BLaER1 treated with 17β-estradiol and CSF1 and Interleukin-3, amounts not matched to agents 10 nM and 100 nM (cell line): ENCODE results near the gene HDAC7.

ENCODE experiments used
- H3K27ac ChIP-seq, 11 experiments: shearing (Covaris generic); formaldehyde crosslinking; 2 replicates each; pipeline ENCODE4 v1.8.1; 2022
- H3K27me3 ChIP-seq, 11 experiments: shearing (Covaris generic); formaldehyde crosslinking; 2 replicates each; pipeline ENCODE4 v1.8.1; 2022
- H3K36me3 ChIP-seq, 11 experiments: shearing (Covaris generic); formaldehyde crosslinking; 2 replicates each; pipeline ENCODE4 v1.8.1; 2022
- H3K4me1 ChIP-seq, 10 experiments: shearing (Covaris generic); formaldehyde crosslinking; 2 replicates each; pipeline ENCODE4 v1.8.1; 2022
- H3K4me2 ChIP-seq, 11 experiments: shearing (Covaris generic); formaldehyde crosslinking; 2 replicates each; pipeline ENCODE4 v1.8.1; 2022
- H3K4me3 ChIP-seq, 10 experiments: shearing (Covaris generic); formaldehyde crosslinking; 2 replicates each; pipeline ENCODE4 v1.8.1; 2022
- H3K9ac ChIP-seq, 11 experiments: shearing (Covaris generic); formaldehyde crosslinking; 2 replicates each; pipeline ENCODE4 v1.8.1; 2022
- H3K9me3 ChIP-seq, 11 experiments: shearing (Covaris generic); formaldehyde crosslinking; replicated peaks in 1 of 11; 2 replicates each; pipeline ENCODE4 v1.8.1; 2022
- H4K20me1 ChIP-seq, 11 experiments: shearing (Covaris generic); formaldehyde crosslinking; 2 replicates each; pipeline ENCODE4 v1.8.1; 2022
- Cebpa-rat ChIP-seq, 11 experiments: shearing (Covaris generic); IDR thresholded peaks; 2 replicates each; pipeline ENCODE4 v1.8.1; 2022

HDAC7 gene

GRCh38 chr12:47819896-47820630 lies at the start of gene HDAC7:
TSS of gene HDAC7 (minus strand) at chr12:47819903. CDS start at chr12:47819785, 118 bp downstream.
- Histone ChIP-seq H3K36me3 (peaks cover 0 to 25% (median 6%) of the 10 kb centered on the region in 11 experiments; a peak in 10 of 22 replicates), H3K4me3 (peak within 1 kb of the TSS; percentile 83 to 92 (median 88)), H4K20me1 (peaks cover 0 to 40% (median 27%) of the 10 kb centered on the region in 11 experiments; a peak in 15 of 22 replicates), H3K4me1 (peaks cover 79 to 86% (median 81%) of the 10 kb centered on the region in 10 experiments), H3K27me3 (no peaks in the 10 kb centered on the region), H3K9ac (peak within 1 kb of the TSS; percentile 91 to 98 (median 96)), H3K4me2 (peak within 1 kb of the TSS; percentile 92 to 100 (median 99)), H3K27ac (peak within 1 kb of the TSS; percentile 91 to 98 (median 96)), H3K9me3 (no peaks in the 10 kb centered on the region)
- no peak for TF ChIP-seq Cebpa-rat (IDR thresholded peaks at IDR 0.05)

- no peaks in the 10 kb centered on the region for H3K9me3 ChIP-seq
- H3K9ac ChIP-seq, result peak overlapping the region in 7 of 11 experiments; percentile 12 to 73 (median 67); a peak in 11 of 22 replicates
- peak overlapping the region; percentile 74 to 95 (median 88) for H3K4me2 ChIP-seq
- peaks cover 41 to 82% (median 56%) of the 10 kb centered on the region in 10 experiments for H3K4me1 ChIP-seq
- H3K27me3 ChIP-seq, result peaks cover 0 to 3% (median 0%) of the 10 kb centered on the region in 11 experiments; a peak in 2 of 22 replicates
- peak overlapping the region in 2 of 10 experiments; percentile 26 to 32; a peak in 3 of 20 replicates for H3K4me3 ChIP-seq
- H3K36me3 ChIP-seq, result peaks cover 0 to 17% (median 0%) of the 10 kb centered on the region in 11 experiments; a peak in 4 of 22 replicates
- 0 out of 22 replicates have a peak, but pooled peaks cover 0 to 6% (median 0%) of the 10 kb centered on the region in 11 experiments for H4K20me1 ChIP-seq
- H3K27ac ChIP-seq, result peak overlapping the region in 8 of 11 experiments; percentile 30 to 88 (median 78); a peak in 14 of 22 replicates
- TF ChIP-seq Cebpa-rat (IDR thresholded peaks at IDR 0.05), result no peak
These were observed 48.9 kb upstream of the HDAC7 start for GRCh38 chr12:47868552-47869031.

DNA sequence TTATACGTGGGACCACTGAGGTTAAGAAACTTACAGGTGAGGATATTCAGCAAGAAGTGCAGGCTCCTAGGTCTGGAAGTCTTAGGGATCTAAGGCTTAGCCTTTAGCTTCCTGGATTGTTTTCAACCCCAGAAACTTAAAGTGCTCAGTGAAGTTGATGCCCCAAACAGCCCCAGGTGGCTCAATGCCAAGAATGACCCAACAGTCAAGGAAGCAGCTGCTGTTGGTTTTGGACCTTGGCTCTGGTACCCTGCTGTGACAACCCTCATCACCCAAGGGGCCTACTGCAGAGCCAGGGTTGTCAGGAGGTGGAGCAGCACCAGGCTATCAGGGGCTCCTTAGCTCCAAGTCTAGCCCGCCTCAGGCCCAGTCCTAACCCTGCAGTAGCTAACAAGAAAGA lies 48.3 kb upstream of the HDAC7 start:
- TF ChIP-seq Cebpa-rat (IDR thresholded peaks at IDR 0.05), result no peak
- Histone ChIP-seq H3K9me3 (no peaks in the 10 kb centered on the region), H4K20me1 (0 out of 22 replicates have a peak, but pooled peaks cover 0 to 6% (median 0%) of the 10 kb centered on the region in 11 experiments), H3K4me1 (peaks cover 46 to 86% (median 61%) of the 10 kb centered on the region in 10 experiments), H3K4me2 (peak overlapping the region; percentile 74 to 95 (median 88)), H3K36me3 (peaks cover 0 to 21% (median 0%) of the 10 kb centered on the region in 11 experiments; a peak in 4 of 22 replicates), H3K9ac (peak overlapping the region in 7 of 11 experiments; percentile 12 to 73 (median 67); a peak in 11 of 22 replicates), H3K27ac (peak overlapping the region in 6 of 11 experiments; percentile 56 to 88 (median 84); a peak in 13 of 22 replicates), H3K27me3 (peaks cover 0 to 3% (median 0%) of the 10 kb centered on the region in 11 experiments; a peak in 2 of 22 replicates), H3K4me3 (peak overlapping the region in 1 of 10 experiments; percentile 26; a peak in 3 of 20 replicates)

- Histone ChIP-seq H4K20me1 (0 out of 22 replicates have a peak, but pooled peaks cover 0 to 6% (median 0%) of the 10 kb centered on the region in 11 experiments), H3K4me2 (peak overlapping the region; percentile 74 to 95 (median 88)), H3K4me1 (peaks cover 46 to 82% (median 62%) of the 10 kb centered on the region in 10 experiments), H3K27me3 (peaks cover 0 to 3% (median 0%) of the 10 kb centered on the region in 11 experiments; a peak in 2 of 22 replicates), H3K4me3 (peak overlapping the region in 1 of 10 experiments; percentile 26; a peak in 2 of 20 replicates), H3K9me3 (no peaks in the 10 kb centered on the region), H3K9ac (peak overlapping the region in 4 of 11 experiments; percentile 67 to 73 (median 70); a peak in 5 of 22 replicates), H3K27ac (peak overlapping the region in 5 of 11 experiments; percentile 56 to 88 (median 85); a peak in 9 of 22 replicates), H3K36me3 (peaks cover 0 to 26% (median 0%) of the 10 kb centered on the region in 11 experiments; a peak in 4 of 22 replicates)
- TF ChIP-seq Cebpa-rat (IDR thresholded peaks at IDR 0.05), result no peak
These were observed 47.8 kb upstream of the HDAC7 start for GRCh38 chr12:47867495-47867941.

DNA sequence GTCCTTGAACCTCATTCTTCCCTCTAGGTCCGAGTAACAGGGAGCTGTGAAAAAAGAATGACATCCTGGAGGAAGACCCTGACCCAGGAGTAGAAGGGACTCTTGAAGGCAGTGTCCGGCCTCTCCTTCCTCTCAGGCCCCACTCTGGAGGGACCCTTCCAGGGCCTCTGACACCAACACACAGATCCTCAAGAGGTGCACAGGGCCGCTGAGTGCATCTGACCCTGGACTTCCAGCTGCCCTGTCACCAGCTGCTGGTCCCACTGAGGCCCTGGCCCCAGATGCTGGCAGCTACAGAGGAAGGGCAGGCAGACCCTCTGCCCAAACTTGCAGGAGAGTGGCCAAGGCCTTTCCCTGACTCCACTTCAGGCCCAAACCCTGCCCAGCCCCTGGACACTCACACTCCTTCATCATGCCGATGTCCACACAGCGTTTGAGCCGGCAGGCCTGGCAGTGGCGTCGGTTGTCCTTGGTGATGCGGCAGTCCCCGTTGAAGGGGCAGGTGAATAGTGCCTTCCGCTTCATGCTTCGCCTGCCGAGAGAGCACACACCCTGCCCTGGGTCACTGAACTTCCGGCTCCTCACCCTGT lies 45.0 kb upstream of the HDAC7 start:
- Histone ChIP-seq H3K4me3 (no peak overlapping the region), H3K9ac (no peak overlapping the region), H3K27ac (no peak overlapping the region), H3K36me3 (peaks cover 0 to 49% (median 0%) of the 10 kb centered on the region in 11 experiments; a peak in 5 of 22 replicates), H3K4me2 (no peak overlapping the region), H3K27me3 (no peaks in the 10 kb centered on the region; a peak in 1 of 22 replicates), H4K20me1 (0 out of 22 replicates have a peak, but pooled peaks cover 0 to 6% (median 0%) of the 10 kb centered on the region in 11 experiments), H3K4me1 (peaks cover 34 to 54% (median 44%) of the 10 kb centered on the region in 10 experiments), H3K9me3 (no peaks in the 10 kb centered on the region)
- TF ChIP-seq Cebpa-rat (IDR thresholded peaks at IDR 0.05), result no peak

DNA sequence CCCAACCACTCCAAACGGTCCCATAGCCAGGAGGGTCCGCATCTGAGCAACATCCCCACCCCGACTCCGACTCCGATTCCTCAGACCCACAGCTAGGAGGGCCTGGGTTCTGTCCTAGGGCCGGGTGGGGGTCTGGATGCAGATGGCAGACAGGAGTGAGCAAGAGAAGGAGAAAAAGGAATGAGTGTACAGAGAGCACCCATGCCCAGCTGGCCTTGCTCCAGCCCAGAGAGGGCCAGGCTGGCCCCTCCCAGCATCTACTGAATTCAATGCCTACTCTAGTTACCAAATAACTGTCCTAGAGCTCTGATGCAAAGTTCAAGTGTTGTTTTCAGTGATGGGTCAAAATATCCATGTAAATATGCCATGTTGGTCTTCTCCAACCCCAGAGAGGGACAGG lies 44.3 kb upstream of the HDAC7 start:
- peaks cover 27 to 46% (median 36%) of the 10 kb centered on the region in 10 experiments for H3K4me1 ChIP-seq
- H4K20me1 ChIP-seq, result 0 out of 22 replicates have a peak, but pooled peaks cover 0 to 6% (median 0%) of the 10 kb centered on the region in 11 experiments
- peak overlapping the region in 7 of 11 experiments; percentile 13 to 52 (median 40); a peak in 7 of 22 replicates for H3K4me2 ChIP-seq
- TF ChIP-seq Cebpa-rat (IDR thresholded peaks at IDR 0.05), result no peak
- no peak overlapping the region for H3K27ac ChIP-seq
- no peaks in the 10 kb centered on the region for H3K9me3 ChIP-seq
- no peak overlapping the region for H3K9ac ChIP-seq
- H3K27me3 ChIP-seq, result no peaks in the 10 kb centered on the region
- H3K36me3 ChIP-seq, result peaks cover 0 to 56% (median 0%) of the 10 kb centered on the region in 11 experiments; a peak in 5 of 22 replicates
- H3K4me3 ChIP-seq, result no peak overlapping the region

- H3K9ac ChIP-seq, result no peak overlapping the region
- H3K36me3 ChIP-seq, result peaks cover 0 to 61% (median 0%) of the 10 kb centered on the region in 11 experiments; a peak in 5 of 22 replicates
- no peak overlapping the region for H3K4me3 ChIP-seq
- no peak overlapping the region for H3K27ac ChIP-seq
- H4K20me1 ChIP-seq, result peaks cover 0 to 9% (median 0%) of the 10 kb centered on the region in 11 experiments; a peak in 1 of 22 replicates
- no peak for TF ChIP-seq Cebpa-rat (IDR thresholded peaks at IDR 0.05)
- peaks cover 21 to 41% (median 31%) of the 10 kb centered on the region in 10 experiments for H3K4me1 ChIP-seq
- peak overlapping the region in 10 of 11 experiments; percentile 9 to 52 (median 34); a peak in 13 of 22 replicates for H3K4me2 ChIP-seq
- H3K9me3 ChIP-seq, result no peaks in the 10 kb centered on the region
- no peaks in the 10 kb centered on the region for H3K27me3 ChIP-seq
These were observed 43.8 kb upstream of the HDAC7 start for GRCh38 chr12:47863467-47863866.

DNA sequence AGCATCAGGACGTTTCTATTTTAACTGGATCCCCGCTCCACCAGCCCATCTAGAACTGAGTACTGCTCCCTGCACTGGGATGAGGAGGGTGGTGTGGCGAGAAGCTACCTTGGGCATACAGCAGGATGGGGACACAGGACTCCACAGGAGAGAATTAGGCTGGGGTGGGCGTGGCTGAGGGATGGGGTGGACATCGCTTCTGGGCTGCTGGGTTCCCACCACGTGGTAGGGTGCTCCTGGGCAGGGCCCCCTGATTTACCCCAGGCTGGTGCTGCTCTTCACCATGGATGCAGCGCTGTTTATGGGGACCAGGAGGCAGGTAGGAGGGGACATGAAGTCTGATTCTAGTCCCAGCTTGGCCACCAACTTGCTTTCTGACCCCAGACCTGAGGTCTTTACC lies 43.2 kb upstream of the HDAC7 start:
- no peaks in the 10 kb centered on the region for H3K27me3 ChIP-seq
- peaks cover 0 to 8% (median 0%) of the 10 kb centered on the region in 11 experiments; a peak in 1 of 22 replicates for H4K20me1 ChIP-seq
- H3K4me2 ChIP-seq, result peak overlapping the region in 7 of 11 experiments; percentile 9 to 52 (median 47); a peak in 10 of 22 replicates
- H3K9me3 ChIP-seq, result no peaks in the 10 kb centered on the region
- peaks cover 0 to 67% (median 0%) of the 10 kb centered on the region in 11 experiments; a peak in 5 of 22 replicates for H3K36me3 ChIP-seq
- no peak overlapping the region for H3K4me3 ChIP-seq
- no peak overlapping the region for H3K9ac ChIP-seq
- H3K27ac ChIP-seq, result no peak overlapping the region
- H3K4me1 ChIP-seq, result peaks cover 16 to 35% (median 25%) of the 10 kb centered on the region in 10 experiments
- TF ChIP-seq Cebpa-rat (IDR thresholded peaks at IDR 0.05), result no peak
